ENCODE results near the gene KRT81. TPM values are rescaled to one million over a fixed set of nuclear protein-coding genes. Genes with fewer than 3 reads are reported as not detected.
A peak's percentile ranks its signal among the peaks of the same experiment; 100 is the strongest.
"Not testable (repeated sequence)": the region's sequence is repeated elsewhere in the genome, so short reads cannot be mapped to it uniquely, and the experiment has no call there.

The KRT81 gene
- total RNA-seq, 1 donor from 2014 or later: 2.9 TPM

GRCh38 chr12:52318241-52318990 is 27.1 kb upstream of the KRT81 start:
- no peak for DNase-seq (ENCODE audit: low spot score)

- DNase-seq (ENCODE audit: low spot score): no peak
Observed at GRCh38 chr12:52317468-52318052, 26.2 kb upstream of the KRT81 start.

DNA sequence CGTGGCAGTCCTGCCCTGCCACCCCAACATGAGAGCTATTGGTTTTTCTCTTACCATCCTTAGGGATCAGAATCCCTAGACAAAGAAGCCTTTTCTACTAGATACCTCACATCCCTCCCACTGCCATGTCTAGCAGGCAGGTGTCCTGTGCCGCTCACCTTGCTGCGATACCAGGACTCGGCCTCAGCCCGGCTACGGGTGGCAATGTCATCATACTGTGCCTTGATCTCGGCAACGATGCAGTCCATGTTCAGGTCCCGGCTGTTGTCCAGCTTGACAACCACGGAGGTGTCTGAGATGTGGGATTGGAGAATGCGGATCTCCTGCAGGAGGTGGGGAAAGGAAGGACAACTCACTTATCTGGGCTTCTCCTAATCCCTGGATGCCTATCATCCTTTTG is 25.4 kb upstream of the KRT81 start:
- DNase-seq (ENCODE audit: low spot score): no peak

GRCh38 chr12:52316290-52316689 is 25.0 kb upstream of the KRT81 start:
- DNase-seq (ENCODE audit: low spot score): no peak

DNA sequence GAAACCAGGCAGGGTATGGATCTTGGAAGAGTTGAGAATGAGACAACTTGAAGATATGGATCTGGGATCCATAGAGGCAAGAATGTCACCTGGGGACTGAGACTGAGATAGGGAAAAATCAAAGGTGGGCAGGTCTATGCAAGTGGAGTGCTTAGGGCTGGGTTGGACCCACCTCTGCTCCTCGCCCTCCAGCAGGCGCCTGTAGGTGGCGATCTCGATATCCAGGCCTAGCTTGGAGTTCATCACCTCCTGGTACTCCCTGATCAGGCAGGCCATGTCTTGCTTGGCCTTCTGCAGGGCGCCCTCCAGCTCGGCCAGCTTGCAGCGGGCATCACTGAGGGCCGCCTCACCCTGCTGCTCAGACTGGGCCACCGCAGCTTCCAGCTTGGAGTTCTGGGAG is 24.4 kb upstream of the KRT81 start:
- not testable (repeated sequence) for DNase-seq (ENCODE audit: low spot score)

GRCh38 chr12:52314511-52314910 is 23.2 kb upstream of the KRT81 start:
- DNase-seq (ENCODE audit: low spot score): no peak

DNA sequence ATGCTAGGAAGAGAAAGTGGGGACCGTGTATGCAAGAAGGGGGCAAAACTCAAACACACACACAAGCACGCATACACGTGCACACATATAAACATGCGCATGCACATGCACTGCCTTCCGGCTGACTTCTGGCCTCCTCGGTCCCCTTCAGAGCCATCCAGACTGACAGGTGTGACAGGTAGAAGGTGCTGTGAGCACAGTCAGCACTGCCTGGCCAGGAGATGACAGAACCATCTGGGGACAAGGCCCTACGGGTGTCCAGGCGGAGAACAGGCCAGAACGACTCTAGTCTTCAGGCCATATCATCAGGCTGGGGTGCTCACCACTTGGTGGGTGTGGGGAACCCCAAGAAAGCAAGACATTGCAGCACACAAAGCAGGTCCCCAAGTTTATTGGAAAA is 22.6 kb upstream of the KRT81 start:
- DNase-seq (ENCODE audit: low spot score): no peak

GRCh38 chr12:52313461-52313860 is 22.1 kb upstream of the KRT81 start:
- no peak for DNase-seq (ENCODE audit: low spot score)

DNA sequence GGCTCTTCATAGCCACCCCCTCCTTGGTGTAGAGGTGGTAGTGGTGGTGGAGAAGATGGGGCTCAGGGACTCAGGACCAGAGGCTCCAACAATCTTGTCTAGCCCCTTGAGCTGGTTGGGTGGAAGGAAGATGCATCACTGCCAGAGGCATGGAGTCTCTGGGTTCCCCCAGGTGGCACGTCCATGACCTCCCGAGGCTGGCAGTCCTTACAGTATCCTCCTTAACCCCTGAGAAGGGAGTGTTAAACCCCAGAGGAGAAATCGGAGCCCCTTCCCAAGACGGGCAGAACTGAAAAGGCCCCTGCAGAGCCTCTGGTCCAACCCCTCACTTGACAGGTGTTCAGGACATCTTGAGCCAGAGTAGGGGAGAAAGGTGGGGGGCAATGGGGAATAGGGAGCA is 20.8 kb upstream of the KRT81 start:
- no peak for DNase-seq (ENCODE audit: low spot score)

DNA sequence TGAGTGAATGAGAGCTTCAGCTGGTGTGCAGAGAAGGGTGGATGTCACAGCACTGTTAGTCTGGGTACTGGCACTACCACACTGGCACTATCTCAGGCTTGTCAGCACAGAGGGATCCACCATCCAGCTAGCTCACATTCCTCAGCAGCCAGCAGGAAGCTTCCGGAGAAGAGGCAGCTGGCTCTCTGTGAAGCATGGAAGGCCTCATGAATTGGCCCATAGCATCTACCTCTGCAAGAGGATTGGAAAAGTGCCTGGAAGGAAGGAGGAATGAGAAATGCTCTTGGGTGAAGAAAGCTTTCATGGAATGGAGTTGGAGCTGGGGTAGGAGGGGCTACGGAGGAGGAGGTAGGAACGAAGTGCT is 19.9 kb upstream of the KRT81 start:
- no peak for DNase-seq (ENCODE audit: low spot score)

DNA sequence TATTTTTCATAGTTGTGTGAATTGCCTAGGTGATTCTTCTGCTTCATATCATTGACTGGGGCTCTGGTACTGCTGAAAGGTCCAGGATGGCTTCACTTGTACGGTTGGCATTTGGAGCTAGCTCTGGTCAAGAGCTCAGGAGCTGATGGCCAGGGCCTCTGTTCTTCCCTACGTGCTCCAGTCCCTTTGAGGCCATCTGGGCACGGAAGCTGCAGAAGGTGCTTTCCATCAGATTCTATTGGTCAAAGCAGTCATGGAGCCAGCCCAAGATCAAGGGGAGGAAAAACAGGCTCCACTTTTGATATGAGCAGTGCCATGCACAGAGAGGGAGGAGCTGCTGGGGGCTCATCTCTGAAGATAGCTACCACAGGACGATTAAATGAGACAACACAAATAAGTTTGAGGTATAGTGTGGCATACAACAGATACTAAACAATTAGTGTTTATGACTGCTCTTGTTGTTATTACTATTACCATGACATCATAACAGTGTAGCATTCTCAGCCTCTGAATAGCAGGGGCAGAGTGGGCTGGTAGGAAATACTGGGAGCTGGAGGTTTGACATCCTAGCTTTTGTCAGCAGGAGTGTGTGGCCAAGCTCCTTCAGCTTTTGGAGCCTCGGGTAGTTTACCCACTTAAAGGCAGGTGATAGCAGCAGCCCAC is 19.4 kb upstream of the KRT81 start:
- DNase-seq (ENCODE audit: low spot score): no peak

DNA sequence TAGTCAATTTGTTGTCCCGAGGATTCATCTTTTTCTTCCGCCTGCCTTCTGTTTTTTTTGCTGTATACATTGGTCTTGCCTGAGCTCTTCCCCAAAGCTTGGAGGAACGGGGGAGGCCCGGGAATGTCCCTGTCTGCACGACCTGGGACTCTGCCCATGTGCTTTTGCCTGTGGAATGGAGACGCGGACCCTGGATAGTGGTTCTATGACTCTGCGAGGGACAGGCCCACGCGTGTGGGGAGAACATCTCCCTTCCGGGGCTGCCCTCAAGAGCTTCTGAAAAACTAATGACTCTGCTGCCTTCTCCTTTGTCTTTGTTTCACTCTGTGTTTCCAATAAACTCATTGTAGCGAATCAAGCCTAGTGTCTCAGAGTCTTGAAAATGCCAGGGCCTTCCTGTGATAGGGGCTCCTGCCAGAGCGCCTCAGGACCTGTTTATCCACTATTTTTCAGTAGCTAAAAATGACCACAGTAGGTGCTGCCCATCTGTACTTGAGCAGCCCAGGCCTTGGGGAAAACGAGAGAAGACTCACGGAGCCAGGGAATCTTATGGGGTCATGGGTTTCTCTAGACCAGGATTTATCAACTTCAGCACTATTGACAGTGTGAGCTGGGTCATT is 17.6 kb upstream of the KRT81 start:
- DNase-seq (ENCODE audit: low spot score): no peak

- peak; percentile 47 for DNase-seq (ENCODE audit: low spot score)
Observed at GRCh38 chr12:52307836-52308805, 16.8 kb upstream of the KRT81 start.

GRCh38 chr12:52306731-52307130 is 15.4 kb upstream of the KRT81 start:
- no peak for DNase-seq (ENCODE audit: low spot score)

GRCh38 chr12:52305921-52306705 is 14.8 kb upstream of the KRT81 start:
- DNase-seq (ENCODE audit: low spot score): no peak

DNA sequence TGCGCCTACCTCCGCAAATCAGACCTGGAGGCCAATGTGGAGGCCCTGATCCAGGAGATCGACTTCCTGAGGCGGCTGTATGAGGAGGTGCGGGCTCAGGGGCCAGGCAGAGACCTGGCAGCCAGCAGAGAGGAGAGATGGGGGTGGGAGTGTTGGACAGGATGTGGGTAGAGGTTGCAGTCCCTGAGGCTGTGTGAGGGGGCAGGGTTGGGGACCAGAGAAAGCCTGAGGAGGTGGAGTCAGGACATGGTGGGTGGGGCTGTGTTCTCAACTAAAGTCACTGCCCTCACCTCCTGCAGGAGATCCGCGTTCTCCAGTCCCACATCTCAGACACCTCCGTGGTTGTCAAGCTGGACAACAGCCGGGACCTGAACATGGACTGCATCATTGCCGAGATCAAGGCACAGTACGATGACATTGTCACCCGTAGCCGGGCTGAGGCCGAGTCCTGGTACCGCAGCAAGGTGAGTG is 13.6 kb upstream of the KRT81 start:
- not testable (repeated sequence) for DNase-seq (ENCODE audit: low spot score)

GRCh38 chr12:52302242-52302914 is 11.0 kb upstream of the KRT81 start:
- not testable (repeated sequence) for DNase-seq (ENCODE audit: low spot score)

- DNase-seq (ENCODE audit: low spot score): not testable (repeated sequence)
Observed at GRCh38 chr12:52301721-52302120, 10.4 kb upstream of the KRT81 start.

- no peak for DNase-seq (ENCODE audit: low spot score)
Observed at GRCh38 chr12:52300796-52301691, 9.7 kb upstream of the KRT81 start.
